A549 treated with GW870086 at 1 μM for 4 hours (cell line): ENCODE measurements around the gene TRPM1. TPM values are rescaled to one million over a fixed set of nuclear protein-coding genes. Genes with fewer than 3 reads are reported as not detected.

Experiments
- total RNA-seq: library from RNA; stranded (reverse); fragments of 200-300 nt; extraction: Qiagen RNA extraction; gene quantifications from 5 replicates; pipeline ENCODE4 v1.2.3, GENCODE V29; 2022; ENCODE audit warnings: low read depth

TRPM1 gene
- not detected in 5 replicates for total RNA-seq

DNA sequence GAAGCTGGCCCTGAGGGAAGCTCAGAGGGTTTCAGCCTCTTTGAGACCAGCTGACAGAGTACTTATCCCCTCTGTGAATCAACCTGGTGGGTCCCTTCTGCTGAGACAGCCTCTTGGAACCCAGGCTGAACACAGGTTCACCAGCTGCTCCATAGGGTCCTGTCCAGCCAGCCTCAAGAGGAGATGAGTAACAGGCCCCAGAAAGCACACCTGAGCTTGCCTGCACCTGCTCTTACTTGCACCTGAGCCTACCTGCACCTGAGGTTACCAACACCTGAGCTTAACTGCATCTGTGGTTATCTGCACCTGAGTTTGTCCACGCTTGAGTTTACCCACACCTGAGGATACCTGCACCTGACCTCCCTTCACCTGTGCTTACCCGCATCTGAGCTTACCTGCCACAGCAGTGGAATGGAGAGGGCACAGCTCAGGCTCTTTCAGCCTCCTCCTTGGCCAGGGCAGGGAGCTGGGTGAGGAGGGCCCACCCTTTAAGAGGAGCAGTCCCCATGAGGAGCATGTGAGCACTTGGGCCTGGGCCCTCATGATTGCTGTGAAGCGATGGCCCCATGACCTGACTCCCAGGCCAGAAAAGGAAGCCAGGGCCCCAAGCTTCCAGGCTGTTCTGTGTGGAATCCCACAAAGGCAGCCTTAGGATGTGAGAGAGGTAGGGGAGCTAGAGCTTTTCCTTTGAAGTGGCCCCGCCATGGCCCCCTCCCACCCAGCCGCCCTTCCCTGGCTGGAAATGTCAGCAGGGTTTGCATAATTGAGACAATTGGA is at the start of gene TRPM1:
Gene TRPM1 (minus strand): TSS at position 464 of the 777 bp plus-strand sequence. CDS start 20,370 bp downstream, outside the sequence.

DNA sequence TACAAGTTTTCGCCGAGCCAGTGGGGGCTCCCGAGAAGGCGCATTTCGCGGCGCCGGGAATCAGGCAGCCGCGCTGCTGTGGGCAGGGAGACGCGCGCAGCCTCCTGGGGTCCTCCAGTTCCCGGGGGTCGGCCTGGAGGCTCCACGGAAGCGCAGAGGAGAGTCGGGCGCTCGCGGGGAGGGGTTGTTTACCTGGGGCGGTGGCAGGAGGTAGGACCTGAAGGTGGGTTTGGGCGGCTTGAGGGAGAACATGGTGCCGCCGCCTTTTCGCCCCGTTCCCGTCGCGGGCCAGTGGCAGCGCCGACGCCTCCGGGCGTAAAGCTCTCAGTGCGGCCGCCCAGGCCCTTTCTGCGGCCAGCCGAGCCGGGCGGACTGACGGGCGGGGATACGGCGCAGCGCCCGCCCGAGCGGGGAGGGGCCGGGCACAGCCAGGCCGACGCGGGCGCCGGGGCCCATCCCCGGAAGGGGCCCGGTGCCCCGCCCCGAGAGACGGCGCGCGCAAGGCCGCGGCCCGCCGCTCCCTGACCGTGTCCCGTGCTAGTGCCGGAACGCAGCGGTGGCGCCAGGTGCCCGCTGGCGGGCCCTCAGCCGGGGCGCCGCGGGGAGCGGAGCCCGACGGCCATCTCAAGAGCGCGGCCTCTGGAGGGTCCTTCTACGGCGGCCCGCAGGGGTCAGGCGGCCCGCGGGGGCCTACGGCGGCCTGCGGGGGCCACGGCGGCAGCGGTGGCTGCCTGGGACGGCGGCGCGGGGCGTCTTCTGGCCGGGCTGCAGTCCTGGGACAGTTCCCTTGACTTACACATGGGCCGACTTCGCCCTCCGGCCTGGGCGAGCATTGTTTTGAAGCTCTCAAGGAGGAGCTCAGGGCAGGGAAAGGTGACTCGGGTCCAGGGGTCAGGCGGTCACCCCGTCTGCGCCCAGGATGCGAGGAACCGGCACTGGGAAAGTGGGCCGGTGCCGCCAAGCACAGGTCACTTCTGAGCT is 110.0 kb downstream of the TRPM1 start, which contains the start of gene MTMR10:
Gene MTMR10 (minus strand): TSS at position 374 of the 981 bp plus-strand sequence. CDS start 122 bp downstream, at position 252.

Other genes with a start within 250 kb of the TRPM1 start
- gene FAN1, start 197.8 kb downstream of the TRPM1 start, total RNA-seq, result 9.6 to 12.6 TPM (median 11.6 TPM) in 5 replicates
- gene MTMR10, start 110.1 kb downstream of the TRPM1 start, total RNA-seq, result 10.9 to 18.5 TPM (median 17.9 TPM) in 5 replicates
- gene KLF13, start 225.1 kb upstream of the TRPM1 start, total RNA-seq, result 89.6 to 118 TPM (median 113 TPM) in 5 replicates